ENCODE results near the gene RAET1G. TPM values are rescaled to one million over a fixed set of nuclear protein-coding genes. Genes with fewer than 3 reads are reported as not detected.
A peak's percentile ranks its signal among the peaks of the same experiment; 100 is the strongest.

Gene RAET1G
- total and polyA plus RNA-seq, 9 of the 15 experiments (the other 6 are each of a cell fraction or from before 2014, with no cell fraction given): 0.11 TPM; not detected in 8

DNA sequence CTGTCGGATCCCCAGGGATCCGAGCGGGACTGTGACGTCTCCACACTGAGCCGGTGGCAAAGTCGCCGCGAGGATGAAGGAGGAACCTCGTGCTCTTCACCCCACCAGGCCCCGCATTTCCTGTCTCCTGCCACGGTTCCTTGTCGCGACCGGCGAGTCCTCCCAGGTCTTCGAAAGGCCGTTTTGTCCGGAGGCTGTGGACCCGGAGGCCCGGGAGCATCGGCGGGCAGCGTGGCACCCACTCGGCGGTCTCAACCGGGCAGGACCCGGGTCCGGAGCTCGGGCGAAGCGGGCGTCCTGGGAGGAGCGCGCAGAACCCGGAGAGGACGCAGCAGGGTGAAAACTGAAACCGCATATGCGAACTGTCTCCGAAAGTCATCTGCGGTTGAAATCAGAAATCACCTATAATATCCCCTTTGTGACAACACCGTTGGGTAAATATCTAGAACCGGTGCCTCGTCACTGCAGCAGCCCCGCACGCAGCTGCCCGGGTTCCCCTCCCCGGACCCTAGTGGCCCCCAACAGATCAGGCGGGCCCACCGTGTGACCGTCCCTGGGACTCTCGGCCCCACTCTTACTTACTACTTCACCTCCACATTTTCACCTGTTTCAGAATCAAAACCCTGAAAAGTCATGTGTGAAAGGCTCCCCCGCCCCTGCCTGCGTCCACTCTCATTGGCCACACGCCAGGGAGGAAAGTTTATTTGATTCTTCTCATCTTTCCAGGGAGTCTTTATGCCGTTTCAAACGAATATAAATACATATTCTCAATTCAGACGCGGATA is 15.8 kb upstream of the RAET1G start (continued):
- TF ChIP-seq ETV1 (tag; conservative IDR thresholded peaks at IDR 0.05; ENCODE audit: low read depth) (peak; percentile 30; the same call in 1 of the 2 replicates), RNF219 (CRISPR knock-in tag; IDR thresholded peaks at IDR 0.05) (no peak), ZNF445 (CRISPR knock-in tag; IDR thresholded peaks at IDR 0.05; ENCODE audit: low read depth) (no peak), MTF1 (CRISPR knock-in tag; IDR thresholded peaks at IDR 0.05; ENCODE audit: borderline replicate concordance) (no peak), CBX2 (IDR thresholded peaks at IDR 0.05; ENCODE audit: insufficient read depth, low read length, poor library complexity, severe bottlenecking) (peak; percentile 42), FOXK1 (CRISPR knock-in tag; IDR thresholded peaks at IDR 0.05; ENCODE audit: borderline replicate concordance) (no peak), MLLT1 (IDR thresholded peaks at IDR 0.05) (no peak), ETV5 (CRISPR knock-in tag; IDR thresholded peaks at IDR 0.05; ENCODE audit: low read depth) (0 out of 2 replicates have a peak, but pooled peaks have one; percentile 12), NFIC (IDR thresholded peaks at IDR 0.05) (peak; percentile 73), RBFOX2 (IDR thresholded peaks at IDR 0.05; ENCODE audit: low read depth, low read length) (peak; percentile 31; the same call in 1 of the 2 replicates), MGA (IDR thresholded peaks at IDR 0.05) (peak; percentile 87)
